Tracheal epithelial cell (primary cell): ENCODE data around the gene TRIP12. TPM values are rescaled to one million over a fixed set of nuclear protein-coding genes. Genes with fewer than 3 reads are reported as not detected.

Experiments
- total RNA-seq: library from RNA; depleted of rRNA; stranded (reverse); fragments of >200 nt; gene quantifications from 2 replicates; pipeline ENCODE4 v1.2.1, GENCODE V29; 2014

TRIP12 gene
- total RNA-seq = 166 and 211 TPM in 2 replicates

DNA sequence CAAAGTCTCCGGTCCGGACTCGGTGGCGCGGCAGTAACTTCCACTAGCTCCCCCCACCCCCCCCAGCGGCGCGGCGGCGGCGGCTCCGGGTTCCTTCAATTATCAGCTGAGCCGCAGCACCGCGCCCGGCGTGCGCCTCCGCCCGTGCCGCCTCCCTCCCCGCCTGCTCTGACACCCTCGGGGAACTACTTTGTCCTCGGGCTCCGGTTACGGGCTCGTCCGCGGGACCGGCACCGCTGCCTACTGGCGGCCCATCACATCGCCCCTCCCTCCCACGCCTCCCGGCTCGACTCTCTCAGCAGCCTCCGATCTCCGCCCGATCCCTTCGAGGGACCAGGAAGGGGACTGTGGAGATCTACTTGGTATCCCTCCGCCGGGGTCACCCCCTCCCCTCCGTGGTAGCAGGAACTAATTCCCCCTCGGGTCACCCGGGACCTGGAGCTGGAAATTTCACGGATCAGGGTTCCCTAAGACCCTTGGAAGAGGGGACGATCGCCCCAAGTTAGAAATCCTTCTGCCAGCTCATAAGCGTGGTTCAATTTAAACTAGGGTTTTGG, at the start of gene TRIP12:
TSS of gene TRIP12 (minus strand) at position 118 of the 557 bp plus-strand sequence. CDS start 41,930 bp downstream, outside the sequence.

GRCh38 chr2:229922449-229923386, 909 bp upstream of the TRIP12 start, which contains the start of gene FBXO36:
Gene FBXO36, plus strand, starts transcription at chr2:229922503. Its CDS starts 11 bp downstream, at chr2:229922514.

DNA sequence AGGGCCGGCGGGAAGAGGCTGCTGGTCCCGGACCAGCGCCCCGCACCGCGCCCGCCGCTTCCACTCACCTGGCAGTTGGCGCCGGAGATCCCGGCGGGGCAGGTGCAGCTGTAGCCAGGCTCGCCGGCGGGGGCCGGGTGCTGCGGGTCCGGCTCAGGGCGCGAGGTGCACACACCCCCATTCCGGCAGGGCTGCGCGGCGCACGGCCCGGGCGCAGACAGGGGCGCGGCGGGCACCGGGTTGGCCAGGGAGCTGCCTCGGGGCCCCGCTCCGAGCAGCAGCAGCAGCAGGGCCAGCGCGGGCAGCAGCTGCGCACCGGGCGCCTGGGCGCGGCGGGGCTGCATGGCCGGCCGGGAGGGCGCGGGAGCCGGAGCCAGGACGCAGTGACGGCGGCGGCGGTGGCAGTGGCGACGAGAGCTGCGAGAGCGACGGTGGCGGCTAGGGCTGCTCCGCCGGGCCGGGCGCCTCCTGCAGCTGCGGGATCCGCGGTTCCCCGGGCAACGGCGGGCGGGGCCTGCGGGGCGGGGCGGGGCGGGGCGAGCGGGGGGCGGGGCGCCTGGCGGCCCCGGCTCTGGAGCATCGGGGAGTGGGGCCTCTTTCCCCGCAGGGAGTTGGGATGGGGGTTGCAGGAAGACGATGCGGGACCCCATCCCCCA, 207.6 kb downstream of the TRIP12 start, which contains the start of gene DNER:
TSS of gene DNER (minus strand) at position 476 of the 656 bp plus-strand sequence. CDS start at position 344, 132 bp downstream.

Other genes starting within 250 kb of the TRIP12 start
- 1.2 and 2.6 TPM in 2 replicates for gene DNER, start 207.5 kb downstream of the TRIP12 start, total RNA-seq
- 2.7 and 5.5 TPM in 2 replicates for gene FBXO36, start 494 bp upstream of the TRIP12 start, total RNA-seq
- 0.96 and 4.9 TPM in 2 replicates for gene SLC16A14, start 146.9 kb upstream of the TRIP12 start, total RNA-seq